ENCODE data around the gene BCL11B.

Gene BCL11B

DNA sequence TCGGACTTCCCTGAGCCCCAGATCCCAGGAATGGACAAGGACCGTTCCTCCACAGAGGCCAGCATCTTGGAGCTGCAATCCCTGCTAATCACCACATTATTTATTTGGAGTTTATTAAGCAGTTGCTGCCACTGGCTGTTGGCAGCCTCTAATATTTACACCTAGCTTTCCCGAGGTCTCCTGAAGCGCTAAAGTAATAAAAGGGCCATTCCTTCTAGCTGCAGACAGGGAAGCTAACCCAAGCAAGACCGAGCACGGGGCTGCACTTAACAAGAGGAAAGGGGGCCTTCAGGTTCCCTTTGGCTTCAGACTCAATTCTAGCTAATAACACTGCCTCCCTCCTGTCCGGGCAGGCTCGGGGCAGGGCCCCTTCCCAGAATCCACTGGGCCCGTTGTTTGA lies 63.7 kb downstream of the BCL11B start:
- DNase-seq (ENCODE audit: low read depth) = no peak
- TF ChIP-seq, protein P1, sequence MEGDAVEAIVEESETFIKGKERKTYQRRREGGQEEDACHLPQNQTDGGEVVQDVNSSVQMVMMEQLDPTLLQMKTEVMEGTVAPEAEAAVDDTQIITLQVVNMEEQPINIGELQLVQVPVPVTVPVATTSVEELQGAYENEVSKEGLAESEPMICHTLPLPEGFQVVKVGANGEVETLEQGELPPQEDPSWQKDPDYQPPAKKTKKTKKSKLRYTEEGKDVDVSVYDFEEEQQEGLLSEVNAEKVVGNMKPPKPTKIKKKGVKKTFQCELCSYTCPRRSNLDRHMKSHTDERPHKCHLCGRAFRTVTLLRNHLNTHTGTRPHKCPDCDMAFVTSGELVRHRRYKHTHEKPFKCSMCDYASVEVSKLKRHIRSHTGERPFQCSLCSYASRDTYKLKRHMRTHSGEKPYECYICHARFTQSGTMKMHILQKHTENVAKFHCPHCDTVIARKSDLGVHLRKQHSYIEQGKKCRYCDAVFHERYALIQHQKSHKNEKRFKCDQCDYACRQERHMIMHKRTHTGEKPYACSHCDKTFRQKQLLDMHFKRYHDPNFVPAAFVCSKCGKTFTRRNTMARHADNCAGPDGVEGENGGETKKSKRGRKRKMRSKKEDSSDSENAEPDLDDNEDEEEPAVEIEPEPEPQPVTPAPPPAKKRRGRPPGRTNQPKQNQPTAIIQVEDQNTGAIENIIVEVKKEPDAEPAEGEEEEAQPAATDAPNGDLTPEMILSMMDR (IDR thresholded peaks at IDR 0.05; ENCODE audit: insufficient read depth, low read depth, low read length, missing control alignments) = no peak
- no peak overlapping the region for H3K4me3 ChIP-seq (ENCODE audit: low read depth, low read length)

- TF ChIP-seq, protein P1 (IDR thresholded peaks at IDR 0.05; ENCODE audit: insufficient read depth, low read depth, low read length, missing control alignments) = no peak
- DNase-seq (ENCODE audit: low read depth) = no peak
- no peak overlapping the region for H3K4me3 ChIP-seq (ENCODE audit: low read depth, low read length)
Measured at GRCh38 chr14:99207456-99207855, 64.5 kb downstream of the BCL11B start.

DNA sequence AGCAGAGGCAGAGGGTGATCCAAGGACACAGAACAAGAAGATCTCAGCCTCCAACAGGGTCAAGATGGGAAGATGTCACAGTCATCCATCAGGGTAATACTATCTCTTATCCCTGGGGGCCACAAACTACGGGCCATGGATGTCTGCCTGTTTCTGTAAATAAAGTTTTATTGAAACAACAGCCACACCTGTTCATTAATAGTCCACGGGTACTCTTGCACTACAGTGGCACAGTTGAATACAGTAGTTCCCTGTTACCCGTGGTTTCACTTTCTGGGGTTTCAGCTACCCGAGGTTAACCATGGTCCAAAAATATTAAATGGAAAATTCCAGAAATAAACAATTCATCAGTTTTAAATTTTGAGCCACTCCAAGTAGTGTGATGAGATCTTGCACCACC lies 65.9 kb downstream of the BCL11B start:
- H3K4me3 ChIP-seq (ENCODE audit: low read depth, low read length) = no peak overlapping the region
- DNase-seq (ENCODE audit: low read depth) = no peak
- TF ChIP-seq, protein P1 (IDR thresholded peaks at IDR 0.05; ENCODE audit: insufficient read depth, low read depth, low read length, missing control alignments) = no peak

- no peak for DNase-seq (ENCODE audit: low read depth)
- TF ChIP-seq, protein P1 (IDR thresholded peaks at IDR 0.05; ENCODE audit: insufficient read depth, low read depth, low read length, missing control alignments) = no peak
Measured at GRCh38 chr14:99205086-99205688, 66.8 kb downstream of the BCL11B start.

DNA sequence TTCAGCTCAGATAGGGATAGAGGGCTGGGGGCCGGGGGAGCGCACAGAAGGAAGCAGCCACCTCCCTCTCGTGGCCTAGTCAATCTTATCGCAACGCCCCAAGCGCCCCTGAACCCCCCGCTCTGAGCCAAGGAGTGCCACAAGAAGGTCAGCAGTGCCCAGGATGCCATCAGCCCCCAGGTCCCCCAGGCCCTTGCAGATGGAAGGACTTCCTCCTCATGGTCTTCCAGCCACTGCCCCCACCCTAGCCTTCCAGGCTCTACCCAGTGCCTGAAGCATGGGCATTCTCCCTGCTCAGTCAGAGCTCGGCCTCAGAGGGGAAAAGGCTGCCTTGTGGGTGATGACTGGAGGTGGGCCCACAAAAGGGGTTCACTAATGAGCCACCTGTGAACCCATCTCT lies 68.2 kb downstream of the BCL11B start:
- TF ChIP-seq, protein P1 (IDR thresholded peaks at IDR 0.05; ENCODE audit: insufficient read depth, low read depth, low read length, missing control alignments) = no peak
- no peak overlapping the region for H3K4me3 ChIP-seq (ENCODE audit: low read depth, low read length)
- no peak for DNase-seq (ENCODE audit: low read depth)

More at GRCh38 chr14:99205086-99205688, 66.8 kb downstream of the BCL11B start:
- H3K4me3 ChIP-seq (ENCODE audit: low read depth, low read length) = no peak overlapping the region

- TF ChIP-seq, protein P1 (IDR thresholded peaks at IDR 0.05; ENCODE audit: insufficient read depth, low read depth, low read length, missing control alignments) = no peak
- DNase-seq (ENCODE audit: low read depth) = no peak
- no peak overlapping the region for H3K4me3 ChIP-seq (ENCODE audit: low read depth, low read length)
Measured at GRCh38 chr14:99203080-99203479, 68.9 kb downstream of the BCL11B start.

DNA sequence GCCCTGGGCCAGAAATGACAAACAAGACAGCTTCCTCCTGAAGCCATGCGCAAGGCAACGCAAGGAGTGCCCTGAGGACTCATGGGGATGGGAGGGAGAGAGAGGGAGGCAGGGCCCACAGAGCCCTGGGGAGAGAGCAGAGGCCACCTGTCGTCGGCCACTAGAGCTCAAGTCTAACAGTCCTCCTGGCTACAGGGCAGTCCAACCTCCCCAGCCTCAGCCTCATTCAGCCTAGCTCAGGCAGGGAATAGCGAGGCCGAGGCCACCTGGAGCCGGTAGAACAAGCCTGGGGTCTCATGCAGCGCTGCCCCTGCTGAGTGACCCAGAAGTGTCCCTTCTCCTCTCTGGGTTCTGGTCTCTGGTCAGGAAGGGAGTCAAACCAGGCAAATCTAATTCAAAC lies 69.5 kb downstream of the BCL11B start:
- TF ChIP-seq, protein P1 (IDR thresholded peaks at IDR 0.05; ENCODE audit: insufficient read depth, low read depth, low read length, missing control alignments) = no peak
- H3K4me3 ChIP-seq (ENCODE audit: low read depth, low read length) = no peak overlapping the region
- DNase-seq (ENCODE audit: low read depth) = no peak
